GM13976 (cell line): ENCODE measurements around the gene UBE2D1.
A peak's percentile ranks its signal among the peaks of the same experiment; 100 is the strongest.

Experiments used
- DNase-seq: peaks from one replicate; pipeline ENCODE4 v3.0.0; 2012; ENCODE audit warnings: low spot score
- in situ Hi-C: fragments of 300-500 bp; cut with MboI; formaldehyde crosslinking; loops from one replicate; pipeline ENCODE4 v1.12.0; 2022; ENCODE audit warnings: low sequenced_read_pairs, mixed read lengths, inconsistent platforms; ENCODE audit not compliant: unreplicated experiment
- TF ChIP-seq, protein P1 (sequence below): IDR thresholded peaks from 2 replicates; pipeline ENCODE4 v1.5.1; 2012; ENCODE audit warnings: borderline replicate concordance, mild to moderate bottlenecking; ENCODE audit not compliant: insufficient read depth; ENCODE audit errors: extremely low read depth, missing control alignments, control extremely low read depth

Gene UBE2D1

DNA sequence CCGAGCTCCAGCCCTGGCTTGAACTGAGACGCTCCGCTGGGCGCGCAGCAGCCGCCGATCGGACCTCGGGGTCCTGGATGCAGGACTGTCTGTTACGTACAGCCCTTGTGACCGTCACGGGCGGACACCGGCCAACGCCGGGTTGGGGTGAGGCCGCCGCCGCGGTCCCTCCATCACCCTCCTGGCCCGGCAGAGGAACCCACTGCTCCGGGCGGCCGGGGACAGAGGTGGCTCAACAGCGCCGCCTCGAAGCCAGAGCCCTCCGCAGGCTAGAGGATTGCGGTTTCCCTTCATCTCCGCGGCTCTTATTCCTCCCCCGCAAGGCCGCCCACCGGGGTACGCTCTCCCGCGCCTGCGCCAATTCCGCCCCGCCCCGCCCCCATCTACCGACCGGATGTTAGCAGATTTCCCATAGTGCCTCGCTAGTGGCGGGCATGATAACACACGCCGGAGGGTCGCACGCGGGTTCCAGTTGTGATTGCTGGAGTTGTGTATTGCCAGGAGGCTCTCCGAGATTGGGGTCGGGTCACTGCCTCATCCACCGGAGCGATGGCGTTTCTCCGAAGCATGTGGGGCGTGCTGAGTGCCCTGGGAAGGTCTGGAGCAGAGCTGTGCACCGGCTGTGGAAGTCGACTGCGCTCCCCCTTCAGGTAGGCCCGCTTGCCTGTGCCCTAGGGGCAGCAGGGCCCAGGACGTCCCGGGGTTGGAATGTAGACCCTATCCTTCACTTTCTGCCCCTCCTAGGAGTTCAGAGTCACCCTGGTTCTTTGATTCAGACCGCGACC is 50.4 kb downstream of the UBE2D1 start, which contains the start of gene TFAM:
Gene TFAM, plus strand, starts transcription at position 412 of the 785 bp plus-strand sequence. Its CDS starts 138 bp downstream, at position 550.
- TF ChIP-seq, protein P1, sequence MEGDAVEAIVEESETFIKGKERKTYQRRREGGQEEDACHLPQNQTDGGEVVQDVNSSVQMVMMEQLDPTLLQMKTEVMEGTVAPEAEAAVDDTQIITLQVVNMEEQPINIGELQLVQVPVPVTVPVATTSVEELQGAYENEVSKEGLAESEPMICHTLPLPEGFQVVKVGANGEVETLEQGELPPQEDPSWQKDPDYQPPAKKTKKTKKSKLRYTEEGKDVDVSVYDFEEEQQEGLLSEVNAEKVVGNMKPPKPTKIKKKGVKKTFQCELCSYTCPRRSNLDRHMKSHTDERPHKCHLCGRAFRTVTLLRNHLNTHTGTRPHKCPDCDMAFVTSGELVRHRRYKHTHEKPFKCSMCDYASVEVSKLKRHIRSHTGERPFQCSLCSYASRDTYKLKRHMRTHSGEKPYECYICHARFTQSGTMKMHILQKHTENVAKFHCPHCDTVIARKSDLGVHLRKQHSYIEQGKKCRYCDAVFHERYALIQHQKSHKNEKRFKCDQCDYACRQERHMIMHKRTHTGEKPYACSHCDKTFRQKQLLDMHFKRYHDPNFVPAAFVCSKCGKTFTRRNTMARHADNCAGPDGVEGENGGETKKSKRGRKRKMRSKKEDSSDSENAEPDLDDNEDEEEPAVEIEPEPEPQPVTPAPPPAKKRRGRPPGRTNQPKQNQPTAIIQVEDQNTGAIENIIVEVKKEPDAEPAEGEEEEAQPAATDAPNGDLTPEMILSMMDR: peak; percentile 80
- in situ Hi-C loops: loop anchor here (25.0 kb wide), 1 partner anchor 198 kb away; no protein-coding TSS in a partner anchor
- peak; percentile 94 for DNase-seq

DNA sequence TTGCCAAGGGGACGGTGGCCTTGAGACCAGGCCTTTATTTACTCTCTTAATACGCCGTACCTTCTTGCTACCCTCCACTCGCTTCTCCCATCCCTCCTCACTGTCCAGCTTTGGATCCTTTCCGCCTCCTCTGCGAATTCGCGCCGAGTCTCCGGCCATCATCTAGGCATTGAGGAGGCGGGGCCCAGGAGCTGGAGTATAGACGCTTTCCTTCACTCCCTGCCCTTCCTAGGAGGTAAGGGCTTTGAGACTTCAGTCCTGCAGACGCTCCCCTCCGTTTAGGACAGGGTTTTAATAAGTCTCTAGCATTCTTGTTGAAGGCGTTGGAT is 50.9 kb downstream of the UBE2D1 start:
- in situ Hi-C loops: loop anchor here (25.0 kb wide), 1 partner anchor 198 kb away; no protein-coding TSS in a partner anchor
- TF ChIP-seq, protein P1: no peak
- peak; percentile 35 for DNase-seq

DNA sequence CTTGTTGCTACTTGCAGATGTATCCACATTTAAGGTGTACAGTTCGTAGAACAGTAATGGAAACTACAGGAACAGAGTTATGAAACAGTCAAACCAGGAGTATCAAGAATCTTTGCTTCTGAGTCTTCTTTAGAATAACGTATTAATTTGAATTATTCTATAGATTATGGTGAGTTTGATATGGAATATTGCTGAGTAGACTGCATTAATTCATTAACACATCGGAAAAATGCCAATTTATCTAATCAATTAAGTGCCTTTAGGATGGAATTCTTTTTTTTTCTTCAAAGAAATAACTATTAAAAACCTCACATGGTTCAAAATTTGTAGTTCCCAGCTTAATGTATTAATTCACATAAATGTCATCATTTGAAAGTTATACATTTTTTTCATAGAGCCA is 54.2 kb downstream of the UBE2D1 start:
- TF ChIP-seq, protein P1: no peak

DNA sequence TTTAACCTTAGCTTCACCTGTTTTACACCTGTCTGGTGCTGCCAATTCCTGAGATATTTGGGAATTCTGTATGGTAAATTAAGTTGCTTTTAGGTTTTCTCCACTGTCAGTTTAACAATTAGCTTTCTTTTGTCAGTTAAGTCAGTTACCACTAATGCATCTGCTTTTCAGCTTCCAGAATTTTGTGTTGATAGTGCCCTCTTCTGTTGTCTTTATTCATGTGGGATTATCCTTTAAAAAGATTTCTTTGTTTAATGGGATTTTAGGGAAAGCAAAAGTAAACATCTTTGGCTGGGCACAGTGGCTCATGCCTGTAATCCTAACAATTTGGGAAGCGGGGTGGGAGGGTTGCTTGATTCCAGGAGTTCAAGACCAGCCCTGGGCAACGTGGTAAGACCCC is 58.5 kb downstream of the UBE2D1 start:
- in situ Hi-C loops: loop anchor here (25.0 kb wide), 1 partner anchor 206 kb away; no protein-coding TSS in a partner anchor
- TF ChIP-seq, protein P1: no peak
- no peak for DNase-seq

More for the DNA sequence above, 54.2 kb downstream of the UBE2D1 start:
- in situ Hi-C loops: loop anchor here (25.0 kb wide), 1 partner anchor 202 kb away; no protein-coding TSS in a partner anchor
- DNase-seq: no peak

DNA sequence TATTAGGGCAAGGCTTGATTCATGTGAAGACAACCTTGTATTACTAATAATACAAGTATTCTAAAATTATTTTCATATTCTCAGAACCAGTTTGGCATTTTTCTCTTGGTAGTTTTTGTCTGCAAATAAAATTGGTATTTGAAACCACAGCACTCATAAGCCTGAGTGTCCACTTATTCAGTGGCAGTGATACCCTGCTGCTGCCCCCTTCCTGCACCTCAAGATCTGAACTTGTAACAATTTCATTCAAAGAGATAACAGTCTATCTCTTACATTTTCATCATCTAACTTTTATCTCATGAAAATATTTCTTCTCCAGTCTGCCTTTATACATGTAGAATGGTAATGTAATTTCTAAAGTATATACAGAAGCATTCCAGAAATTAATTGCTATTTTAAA is 59.7 kb downstream of the UBE2D1 start:
- in situ Hi-C loops: loop anchor here (25.0 kb wide), 1 partner anchor 207 kb away; no protein-coding TSS in a partner anchor
- TF ChIP-seq, protein P1: no peak
- no peak for DNase-seq

DNA sequence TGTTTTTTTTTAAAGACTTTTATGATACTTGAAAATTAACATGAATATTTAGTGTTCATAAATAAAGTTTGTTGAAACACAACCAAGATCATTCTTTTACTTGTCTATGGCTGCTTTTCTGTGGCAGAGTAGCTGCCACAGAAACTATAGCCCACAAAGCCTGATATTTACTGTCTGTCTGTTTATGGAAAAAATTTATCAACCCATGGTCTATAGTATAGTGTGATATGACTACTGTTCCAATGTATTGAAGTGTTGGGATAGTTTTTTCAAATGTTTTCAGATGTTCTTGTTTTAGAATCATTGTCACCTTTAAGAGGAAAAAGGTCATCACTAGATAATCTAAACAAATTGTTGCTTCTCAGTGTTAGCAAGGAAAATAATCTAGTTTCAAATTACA is 61.3 kb downstream of the UBE2D1 start:
- TF ChIP-seq, protein P1: no peak
- DNase-seq: no peak
- in situ Hi-C loops: loop anchor here (25.0 kb wide), 1 partner anchor 209 kb away; no protein-coding TSS in a partner anchor
